Mucosa of descending colon (tissue), 3 donors: ENCODE measurements around the gene GRAP. TPM values are rescaled to one million over a fixed set of nuclear protein-coding genes. Genes with fewer than 3 reads are reported as not detected.
A peak's percentile ranks its signal among the peaks of the same experiment; 100 is the strongest.

Experiments
- ATAC-seq: fragments of 200-7000 bp; cut with Tn5 transposase; one replicate; pipeline ENCODE4 v1.9.1; 2020; ENCODE audit warnings: mild to moderate bottlenecking, moderate library complexity
- DNase-seq, 3 donors: peaks; one replicate each; pipeline ENCODE4 v3.0.0-alpha.2; 2020
- H3K36me3 ChIP-seq: fragments of 200-600 bp; one replicate; pipeline ENCODE4 v1.8.0; 2021; ENCODE audit warnings: low read depth, mild to moderate bottlenecking
- H3K4me1 ChIP-seq: fragments of 200-600 bp; one replicate; pipeline ENCODE4 v1.8.0; 2021; ENCODE audit warnings: low read depth, mild to moderate bottlenecking
- H3K4me3 ChIP-seq: fragments of 200-600 bp; one replicate; pipeline ENCODE4 v1.8.0; 2021; ENCODE audit warnings: mild to moderate bottlenecking
- H3K9me3 ChIP-seq: fragments of 200-600 bp; one replicate; pipeline ENCODE4 v1.8.0; 2021; ENCODE audit warnings: mild to moderate bottlenecking
- intact Hi-C, 2 donors: fragments of 100-400 bp; cut with DNase I in 1 of 2; cut with micrococcal nuclease in 1 of 2; formaldehyde crosslinking; loops; one replicate each; pipeline versions ENCODE4 v1.11.0 to v1.11.1; 2022; cut with DNase I, micrococcal nuclease
- total RNA-seq, 3 donors: library from RNA; stranded (reverse); fragmentation: NEBNext Ultra II Directional in 2 of 3; extraction: Animal tissue kit (Norgen Biotek cat#: 25700) in 2 of 3; gene quantifications; one replicate each; pipeline versions ENCODE4 v1.2.1 to v1.2.4, GENCODE V29; 2021 to 2023
- TF ChIP-seq, protein P1 (sequence below): fragments of 200-600 bp; IDR thresholded peaks from one replicate; pipeline ENCODE4 v1.8.0; 2022; ENCODE audit warnings: antibody characterized with exemption, mild to moderate bottlenecking
- donor health status: DM: no; HTN: no; CAD: no; lungs with moderate emphysema.
- donor health status: DM: no; HTN: no; CAD: no.
- donor health status: DM: no; HTN: yes; CAD: no.

GRAP gene
- total RNA-seq, 3 donors from 2014 or later, result 1.2 to 2.5 (median 1.8) TPM

DNA sequence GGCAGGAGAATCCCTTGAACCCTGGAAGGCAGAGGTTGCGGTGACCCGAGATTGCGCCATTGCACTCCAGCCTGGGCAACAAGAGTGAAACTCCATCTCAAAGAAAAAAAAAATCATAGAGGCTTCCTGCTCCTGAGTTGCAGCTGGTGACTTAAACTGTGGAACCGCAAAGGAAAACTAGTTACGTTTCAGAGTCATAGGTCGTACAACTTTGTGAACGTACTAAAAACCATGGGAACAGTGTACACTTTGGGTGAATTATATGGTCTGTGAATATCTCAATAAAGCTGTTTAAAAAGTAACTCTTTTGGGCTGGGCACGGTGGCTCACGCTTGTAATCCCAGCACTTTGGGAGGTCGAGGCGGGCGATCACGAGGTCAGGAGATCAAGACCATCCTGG is 71.2 kb downstream of the GRAP start:
- intact Hi-C loops, result no loop called here
- no peak for DNase-seq
- Histone ChIP-seq H3K36me3 (no peaks in the 10 kb centered on the region), H3K9me3 (no peaks in the 10 kb centered on the region), H3K4me3 (no peak overlapping the region), H3K4me1 (peaks cover 40% of the 10 kb centered on the region)
- ATAC-seq, result peak; percentile 81
- TF ChIP-seq, protein P1, sequence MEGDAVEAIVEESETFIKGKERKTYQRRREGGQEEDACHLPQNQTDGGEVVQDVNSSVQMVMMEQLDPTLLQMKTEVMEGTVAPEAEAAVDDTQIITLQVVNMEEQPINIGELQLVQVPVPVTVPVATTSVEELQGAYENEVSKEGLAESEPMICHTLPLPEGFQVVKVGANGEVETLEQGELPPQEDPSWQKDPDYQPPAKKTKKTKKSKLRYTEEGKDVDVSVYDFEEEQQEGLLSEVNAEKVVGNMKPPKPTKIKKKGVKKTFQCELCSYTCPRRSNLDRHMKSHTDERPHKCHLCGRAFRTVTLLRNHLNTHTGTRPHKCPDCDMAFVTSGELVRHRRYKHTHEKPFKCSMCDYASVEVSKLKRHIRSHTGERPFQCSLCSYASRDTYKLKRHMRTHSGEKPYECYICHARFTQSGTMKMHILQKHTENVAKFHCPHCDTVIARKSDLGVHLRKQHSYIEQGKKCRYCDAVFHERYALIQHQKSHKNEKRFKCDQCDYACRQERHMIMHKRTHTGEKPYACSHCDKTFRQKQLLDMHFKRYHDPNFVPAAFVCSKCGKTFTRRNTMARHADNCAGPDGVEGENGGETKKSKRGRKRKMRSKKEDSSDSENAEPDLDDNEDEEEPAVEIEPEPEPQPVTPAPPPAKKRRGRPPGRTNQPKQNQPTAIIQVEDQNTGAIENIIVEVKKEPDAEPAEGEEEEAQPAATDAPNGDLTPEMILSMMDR, result no peak

DNA sequence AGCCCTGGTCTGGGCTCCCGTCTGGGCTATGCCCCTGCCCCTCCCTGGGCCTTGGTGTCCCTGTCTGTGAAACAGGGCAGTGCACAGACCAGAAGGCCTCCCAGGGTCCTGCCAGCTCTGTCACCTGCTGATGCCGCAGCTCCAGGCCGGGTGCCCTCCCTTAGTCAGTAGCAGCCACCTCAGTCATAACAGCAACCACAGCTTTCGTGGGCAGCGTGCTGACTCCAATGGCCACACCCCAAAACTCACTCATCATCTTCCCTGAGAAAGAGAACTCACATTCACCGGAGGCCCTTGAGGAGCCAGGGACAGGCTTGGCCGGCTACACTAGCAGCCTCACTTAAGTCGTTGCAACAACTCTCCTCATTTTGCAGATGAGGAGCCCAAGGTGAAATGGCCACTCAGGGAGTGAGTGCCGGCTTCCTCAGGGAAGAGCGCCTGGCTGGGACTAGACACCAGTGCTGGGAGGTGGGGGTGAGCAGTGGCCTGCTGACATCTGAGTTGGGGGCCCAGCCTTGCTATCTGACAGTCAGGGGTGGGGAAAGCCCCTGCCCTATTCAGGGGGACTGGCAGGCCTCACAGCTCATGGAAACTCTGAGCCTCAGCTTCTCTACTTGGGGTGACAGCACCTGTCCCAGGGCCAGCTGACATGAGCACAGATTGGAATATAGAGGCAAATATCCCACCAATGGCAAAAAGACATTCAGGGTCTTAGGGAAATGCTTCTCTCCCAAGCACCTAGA is 72.2 kb downstream of the GRAP start:
- Histone ChIP-seq H3K9me3 (no peaks in the 10 kb centered on the region), H3K4me3 (no peak overlapping the region), H3K4me1 (peaks cover 44% of the 10 kb centered on the region), H3K36me3 (no peaks in the 10 kb centered on the region)
- no peak for DNase-seq
- TF ChIP-seq, protein P1, result no peak
- no peak for ATAC-seq
- intact Hi-C loops, result no loop called here

GRCh38 chr17:18971801-18972200 is 75.0 kb downstream of the GRAP start:
- Histone ChIP-seq H3K36me3 (no peaks in the 10 kb centered on the region), H3K9me3 (no peaks in the 10 kb centered on the region), H3K4me3 (no peak overlapping the region), H3K4me1 (peaks cover 52% of the 10 kb centered on the region)
- DNase-seq, result no peak
- intact Hi-C loops, result no loop called here
- ATAC-seq, result no peak
- TF ChIP-seq, protein P1, result no peak

Other genes starting within 250 kb of the GRAP start
- 10 to 100 TPM; 32.6 to 42.1 (median 35.0) TPM for gene PRPSAP2, start 188.8 kb downstream of the GRAP start, total RNA-seq
- gene SLC5A10, start 94.8 kb downstream of the GRAP start, total RNA-seq, result under 1 TPM in 1 of 3 donors, not detected in 2; 0.12 TPM
- 10 to 100 TPM; 18.9 to 40.4 (median 29.1) TPM for gene FAM83G, start 42.2 kb downstream of the GRAP start, total RNA-seq
- 1 to 10 TPM; 2.0 to 4.4 (median 2.2) TPM for gene GRAPL, start 80.6 kb upstream of the GRAP start, total RNA-seq
- gene EPN2, start 190.4 kb upstream of the GRAP start, total RNA-seq, result 10 to 100 TPM; 32.6 to 75.8 (median 45.0) TPM